Muscle of arm (tissue), 12 donors: Measurements from ENCODE around the gene TWIST2. TPM values are rescaled to one million over a fixed set of nuclear protein-coding genes. Genes with fewer than 3 reads are reported as not detected.

Experiments
- DNase-seq: peaks from one replicate; pipeline ENCODE4 v3.0.0-alpha.2; 2013
- polyA plus RNA-seq, 12 donors: library from polyadenylated mRNA; unstranded; fragments of 120-200 nt; gene quantifications; one replicate each; pipeline ENCODE4 v1.2.1, GENCODE V29; 2013; ENCODE audit not compliant: insufficient read length in 12 of 12

Gene TWIST2
- polyA plus RNA-seq, 12 donors, result 3.0 to 140 (median 5.9) TPM; not detected in 2

DNA sequence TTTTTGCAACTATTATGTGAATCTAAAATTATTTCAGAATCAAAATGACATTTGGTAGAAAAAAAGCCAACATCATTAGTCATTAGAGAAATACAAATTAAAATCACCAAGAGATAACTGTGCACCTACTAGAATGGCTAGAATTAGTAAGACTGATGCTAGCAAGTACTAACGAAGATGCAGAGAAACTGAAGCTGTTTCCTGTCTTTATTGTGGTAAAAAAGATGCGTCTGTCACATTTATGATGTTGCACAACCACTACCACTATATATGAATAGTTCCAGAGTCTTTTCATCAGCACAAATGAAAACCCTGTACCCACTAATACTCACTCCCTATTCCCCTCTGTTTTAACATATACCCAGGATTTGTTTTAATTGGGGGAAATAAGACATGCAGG is 16.7 kb upstream of the TWIST2 start:
- DNase-seq, result no peak

DNA sequence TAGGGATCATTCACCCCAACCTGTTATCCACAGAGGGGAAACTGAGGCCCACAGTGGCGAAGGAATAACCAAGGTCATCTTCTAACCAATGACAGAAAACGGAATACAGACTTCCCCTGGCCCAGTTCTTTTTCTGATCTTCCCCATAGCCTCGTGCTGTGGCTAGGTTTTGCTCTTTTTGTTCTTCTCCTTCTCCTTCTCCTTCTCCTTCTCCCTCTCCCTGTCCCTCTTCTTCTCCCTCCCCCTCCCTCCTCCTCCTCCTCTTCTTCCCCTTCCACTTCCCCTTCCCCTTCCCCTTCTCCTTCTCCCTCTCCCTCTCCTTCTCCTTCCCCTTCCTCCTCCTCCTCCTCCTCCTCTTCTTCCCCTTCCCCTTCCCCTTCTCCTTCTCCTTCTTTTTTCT is 12.9 kb upstream of the TWIST2 start:
- DNase-seq, result no peak

- DNase-seq, result no peak
Measured at GRCh38 chr2:238835726-238836301, 12.1 kb upstream of the TWIST2 start.

- no peak for DNase-seq
Measured at GRCh38 chr2:238838786-238839327, 9.0 kb upstream of the TWIST2 start.

GRCh38 chr2:238839428-238839827 is 8.5 kb upstream of the TWIST2 start:
- DNase-seq, result no peak

- no peak for DNase-seq
Measured at GRCh38 chr2:238841542-238842164, 6.2 kb upstream of the TWIST2 start.

- DNase-seq, result no peak
Measured at GRCh38 chr2:238843476-238843875, 4.4 kb upstream of the TWIST2 start.

GRCh38 chr2:238845583-238846377 is 2.1 kb upstream of the TWIST2 start:
- DNase-seq, result peak; percentile 15

DNA sequence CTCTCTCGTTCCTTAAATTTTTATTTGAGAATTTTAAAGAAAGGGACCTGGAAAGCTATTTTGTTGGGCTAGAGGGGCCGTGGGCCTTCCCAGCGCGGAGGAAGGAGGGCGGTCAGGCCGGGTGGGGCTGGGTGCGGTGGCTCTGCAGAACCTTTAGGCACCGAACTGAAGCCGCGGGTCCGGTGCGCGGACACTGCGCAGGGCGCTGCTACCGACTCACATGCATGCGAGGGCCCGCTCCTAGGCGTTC is 1.6 kb upstream of the TWIST2 start:
- DNase-seq, result no peak

- DNase-seq, result peak; percentile 37
Measured at GRCh38 chr2:238846628-238847418, 1.1 kb upstream of the TWIST2 start.

- peak; percentile 39 for DNase-seq
Measured at GRCh38 chr2:238847419-238847801, 475 bp upstream of the TWIST2 start.

- no peak for DNase-seq
Measured at GRCh38 chr2:238848691-238848975, 748 bp downstream of the TWIST2 start.

DNA sequence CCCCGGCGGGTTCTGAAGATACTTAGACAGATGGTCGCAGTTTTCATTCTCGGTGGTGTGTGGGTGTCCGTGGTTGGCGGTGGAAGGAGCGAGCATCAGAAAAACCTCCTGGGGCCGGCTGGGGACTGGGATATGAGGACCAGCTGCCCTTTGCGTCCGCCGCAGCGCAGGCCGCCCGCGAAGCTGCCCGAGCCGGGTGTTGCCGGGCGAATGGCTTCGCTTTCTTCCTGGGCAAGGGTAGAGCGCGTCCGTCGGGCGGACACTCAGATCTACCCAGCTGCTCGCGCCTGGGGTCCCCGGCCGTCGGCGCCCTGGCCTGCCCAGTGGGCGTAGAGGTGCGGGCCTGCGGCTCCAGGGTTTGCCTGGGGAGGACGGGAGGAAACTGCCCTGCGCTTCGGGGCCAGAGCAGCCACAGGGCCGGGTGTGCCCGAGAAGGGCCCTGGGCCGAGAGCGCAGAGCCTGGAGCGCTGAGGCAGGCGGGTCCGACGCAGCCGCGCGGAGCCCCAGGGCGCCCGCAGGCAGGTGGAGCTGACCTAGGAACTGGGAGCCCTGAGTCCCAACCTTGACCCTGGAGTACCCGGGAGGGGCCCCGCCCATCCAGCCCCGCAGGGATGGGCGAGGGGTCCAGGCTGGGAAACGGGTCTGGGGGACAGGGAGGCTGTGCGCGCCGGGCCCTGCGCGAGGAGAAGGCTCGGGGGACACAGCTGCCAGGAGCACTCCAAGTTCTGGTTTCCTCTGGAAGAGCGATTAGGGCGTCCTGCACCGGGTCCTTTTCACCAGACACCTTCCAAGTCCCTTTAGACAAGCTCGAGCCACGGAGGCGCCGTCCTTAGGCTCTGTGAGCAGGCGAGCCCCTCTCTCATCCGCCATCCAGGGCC is 1.3 kb downstream of the TWIST2 start:
- DNase-seq, result no peak

- no peak for DNase-seq
Measured at GRCh38 chr2:238850091-238850490, 2.2 kb downstream of the TWIST2 start.

DNA sequence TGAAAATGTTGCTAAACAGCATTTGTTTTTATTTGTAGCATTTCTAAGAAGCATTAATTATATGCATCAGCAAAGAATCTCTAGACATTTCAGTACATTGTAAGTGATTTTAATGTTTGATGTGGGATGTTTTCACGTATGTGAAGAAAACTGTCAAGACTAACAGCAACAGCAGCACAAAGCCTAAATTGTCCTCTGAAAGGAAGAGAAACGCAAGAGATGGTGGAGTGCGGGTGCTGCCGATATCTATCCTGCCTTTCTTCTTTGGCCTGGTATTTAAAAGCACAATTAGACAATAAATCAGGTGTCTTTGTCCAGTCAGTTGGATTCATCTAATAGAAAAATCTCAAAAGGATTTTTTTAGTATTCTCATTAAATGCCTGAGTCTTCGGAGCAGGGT is 3.1 kb downstream of the TWIST2 start:
- no peak for DNase-seq

DNA sequence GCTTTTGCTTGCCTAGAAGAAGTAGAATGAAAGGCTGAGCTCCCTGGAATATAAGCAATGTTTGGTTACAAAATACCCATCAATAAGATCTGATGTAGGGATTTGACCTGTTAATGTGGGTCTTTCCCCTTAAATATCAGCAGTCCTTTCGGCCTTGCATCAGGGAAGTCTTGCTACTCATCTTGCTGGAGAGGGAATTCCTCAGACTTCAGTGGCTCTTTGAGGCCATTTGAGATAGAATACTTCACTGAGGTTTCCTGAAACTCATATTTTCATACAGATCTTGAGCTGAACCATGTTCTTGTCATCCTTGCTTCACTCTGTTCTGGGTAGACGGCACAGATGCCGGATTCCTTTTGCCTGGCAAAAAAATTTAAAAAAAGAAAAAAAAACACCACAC is 3.9 kb downstream of the TWIST2 start:
- no peak for DNase-seq

DNA sequence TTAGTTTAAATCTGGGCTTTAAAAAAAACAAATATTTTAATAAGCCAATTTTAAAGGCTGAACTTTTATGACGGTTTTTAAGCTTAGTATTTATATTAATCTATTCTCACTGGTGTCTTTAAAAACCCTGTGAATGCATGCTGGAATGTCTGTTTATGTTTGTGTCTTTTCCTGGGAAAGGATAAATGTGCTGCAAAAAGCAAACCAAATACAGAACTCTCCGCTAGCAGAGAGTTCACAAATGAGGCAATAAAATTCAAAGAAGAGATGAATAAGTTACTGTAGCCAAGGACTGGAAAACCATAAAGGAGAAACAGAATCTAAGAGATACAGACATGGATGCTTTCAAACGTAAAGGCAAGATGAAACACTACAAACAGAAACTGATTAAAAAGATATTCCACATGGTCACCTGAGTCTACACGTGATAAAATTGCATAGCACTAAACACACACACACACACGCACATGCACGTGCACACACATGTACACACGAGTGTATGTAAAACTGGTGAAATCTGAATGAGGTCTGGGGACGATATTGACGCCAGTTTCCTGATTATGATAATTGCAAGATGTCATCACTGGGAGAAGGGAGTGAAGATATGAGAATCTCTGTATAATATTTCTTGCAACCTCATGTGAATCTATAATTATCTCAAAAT is 4.5 kb downstream of the TWIST2 start:
- DNase-seq, result no peak

DNA sequence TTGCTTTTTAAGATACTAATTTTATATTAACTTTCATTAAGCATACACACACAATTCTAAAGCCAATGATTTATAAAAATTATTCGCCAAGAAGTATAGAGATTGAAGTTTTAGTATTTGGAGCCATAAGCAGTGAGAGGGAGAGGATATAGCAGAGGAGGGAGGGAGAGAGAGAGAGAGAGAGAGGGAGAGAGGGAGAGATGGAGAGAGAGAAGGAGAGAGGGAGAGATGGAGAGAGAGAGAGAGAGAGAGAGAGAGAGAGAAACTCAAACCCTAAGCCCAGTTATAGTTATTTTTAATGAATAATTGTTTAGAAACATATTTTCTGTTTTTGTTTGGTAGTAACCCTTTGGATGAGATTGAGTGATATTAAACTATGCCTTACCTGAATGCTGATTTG is 5.3 kb downstream of the TWIST2 start:
- no peak for DNase-seq

DNA sequence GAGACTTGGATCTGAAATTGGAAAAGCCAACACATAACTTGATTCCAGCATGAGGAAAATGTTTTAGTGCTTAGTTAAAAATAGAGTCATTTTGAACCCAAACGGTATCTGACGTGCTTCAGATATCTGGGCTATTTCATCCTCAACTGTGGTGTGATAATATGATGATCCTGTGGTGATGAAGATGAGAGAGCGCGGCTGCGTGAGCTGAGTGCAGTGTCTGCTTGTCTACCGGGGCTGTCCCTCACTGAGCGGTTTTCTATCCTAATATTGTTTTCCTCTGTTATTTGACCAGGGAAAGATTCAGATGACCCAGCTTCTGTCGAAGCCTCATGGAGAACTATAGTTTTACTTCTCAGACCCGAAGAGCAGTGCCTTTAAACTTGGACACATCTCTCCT is 5.8 kb downstream of the TWIST2 start:
- no peak for DNase-seq

GRCh38 chr2:238854246-238854645 is 6.4 kb downstream of the TWIST2 start:
- no peak for DNase-seq

- no peak for DNase-seq
Measured at GRCh38 chr2:238854699-238855229, 6.9 kb downstream of the TWIST2 start.
